Measurements from ENCODE around the gene AGBL1.

GRCh38 chr15:86505951-86506350 is 426.3 kb downstream of the AGBL1 start:
- TF ChIP-seq EZH2 (IDR thresholded peaks at IDR 0.05; ENCODE audit: borderline replicate concordance, low read length): no peak
- TF ChIP-seq, protein P1, sequence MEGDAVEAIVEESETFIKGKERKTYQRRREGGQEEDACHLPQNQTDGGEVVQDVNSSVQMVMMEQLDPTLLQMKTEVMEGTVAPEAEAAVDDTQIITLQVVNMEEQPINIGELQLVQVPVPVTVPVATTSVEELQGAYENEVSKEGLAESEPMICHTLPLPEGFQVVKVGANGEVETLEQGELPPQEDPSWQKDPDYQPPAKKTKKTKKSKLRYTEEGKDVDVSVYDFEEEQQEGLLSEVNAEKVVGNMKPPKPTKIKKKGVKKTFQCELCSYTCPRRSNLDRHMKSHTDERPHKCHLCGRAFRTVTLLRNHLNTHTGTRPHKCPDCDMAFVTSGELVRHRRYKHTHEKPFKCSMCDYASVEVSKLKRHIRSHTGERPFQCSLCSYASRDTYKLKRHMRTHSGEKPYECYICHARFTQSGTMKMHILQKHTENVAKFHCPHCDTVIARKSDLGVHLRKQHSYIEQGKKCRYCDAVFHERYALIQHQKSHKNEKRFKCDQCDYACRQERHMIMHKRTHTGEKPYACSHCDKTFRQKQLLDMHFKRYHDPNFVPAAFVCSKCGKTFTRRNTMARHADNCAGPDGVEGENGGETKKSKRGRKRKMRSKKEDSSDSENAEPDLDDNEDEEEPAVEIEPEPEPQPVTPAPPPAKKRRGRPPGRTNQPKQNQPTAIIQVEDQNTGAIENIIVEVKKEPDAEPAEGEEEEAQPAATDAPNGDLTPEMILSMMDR (conservative IDR thresholded peaks at IDR 0.05 in 1 of 2, IDR thresholded peaks at IDR 0.05 in 1 of 2; ENCODE audit: extremely low read depth in 1 of 2, insufficient read depth in 1 of 2, low read depth in 1 of 2, low read length in 2 of 2): no peak
